Activated T-cell treated with anti-CD3 and anti-CD28 coated beads, Interleukin-2, amount 50 U/mL, for 1 hour (primary cell): ENCODE results near the gene SLC25A11.
"Not testable (repeated sequence)": the region's sequence is repeated elsewhere in the genome, so short reads cannot be mapped to it uniquely, and the experiment has no call there.

Experiments
- DNase-seq: peaks from one replicate; pipeline ENCODE4 v3.0.0-alpha.2; 2020

The SLC25A11 gene

GRCh38 chr17:4908711-4909496 lies 30.9 kb downstream of the SLC25A11 start:
- peak; percentile 76 for DNase-seq

GRCh38 chr17:4908301-4908700 lies 31.5 kb downstream of the SLC25A11 start:
- DNase-seq: no peak

GRCh38 chr17:4906642-4907041 lies 33.2 kb downstream of the SLC25A11 start:
- DNase-seq: not testable (repeated sequence)

- peak; percentile 67 for DNase-seq
These were observed 36.6 kb downstream of the SLC25A11 start, which contains the start of gene CHRNE for GRCh38 chr17:4903051-4903818. TSS of gene CHRNE (minus strand) at chr17:4903098. CDS start at chr17:4903063, 35 bp downstream.

GRCh38 chr17:4902540-4902939 lies 37.3 kb downstream of the SLC25A11 start:
- DNase-seq: no peak

GRCh38 chr17:4901648-4902344 lies 38.0 kb downstream of the SLC25A11 start:
- peak; percentile 56 for DNase-seq

GRCh38 chr17:4901108-4901647 lies 38.7 kb downstream of the SLC25A11 start:
- DNase-seq: no peak

- DNase-seq: peak; percentile 71
These were observed 39.4 kb downstream of the SLC25A11 start for GRCh38 chr17:4900231-4901107.

GRCh38 chr17:4899341-4900230 lies 40.3 kb downstream of the SLC25A11 start, which contains the start of gene C17orf107:
TSS of gene C17orf107 (plus strand) at chr17:4899536. CDS start at chr17:4899763, 227 bp downstream.
- peak; percentile 98 for DNase-seq

- DNase-seq: no peak
These were observed 40.9 kb downstream of the SLC25A11 start for GRCh38 chr17:4898927-4899326.

GRCh38 chr17:4898351-4898750 lies 41.5 kb downstream of the SLC25A11 start:
- no peak for DNase-seq

- DNase-seq: no peak
These were observed 42.1 kb downstream of the SLC25A11 start for GRCh38 chr17:4897785-4898184.

- DNase-seq: no peak
These were observed 42.6 kb downstream of the SLC25A11 start for GRCh38 chr17:4897198-4897687.

GRCh38 chr17:4896332-4897197 lies 43.3 kb downstream of the SLC25A11 start:
- no peak for DNase-seq

GRCh38 chr17:4895657-4896331 lies 44.1 kb downstream of the SLC25A11 start:
- DNase-seq: no peak

- no peak for DNase-seq
These were observed 44.7 kb downstream of the SLC25A11 start for GRCh38 chr17:4895121-4895520.

GRCh38 chr17:4893721-4894560 lies 45.9 kb downstream of the SLC25A11 start:
- DNase-seq: no peak

GRCh38 chr17:4893272-4893671 lies 46.6 kb downstream of the SLC25A11 start:
- DNase-seq: no peak
